Muscle layer of colon (tissue), 2 donors: Measurements from ENCODE around the gene ERMN.
"Not testable (repeated sequence)": the region's sequence is repeated elsewhere in the genome, so short reads cannot be mapped to it uniquely, and the experiment has no call there.

Experiments
- H3K27ac ChIP-seq: one replicate; pipeline ENCODE4 v1.7.0; 2013; ENCODE audit warnings: low read depth, mild to moderate bottlenecking, low read length, moderate library complexity
- H3K27me3 ChIP-seq, 2 donors: one replicate each; pipeline ENCODE4 v1.7.0; 2013; ENCODE audit warnings: low read length in 2 of 2, mild to moderate bottlenecking in 2 of 2; ENCODE audit not compliant: insufficient read depth in 2 of 2, control insufficient read depth in 1 of 2
- H3K36me3 ChIP-seq: one replicate; pipeline ENCODE4 v1.7.0; 2013; ENCODE audit warnings: mild to moderate bottlenecking, low read length; ENCODE audit not compliant: insufficient read depth
- H3K4me1 ChIP-seq: one replicate; pipeline ENCODE4 v1.7.0; 2013; ENCODE audit warnings: mild to moderate bottlenecking, low read length; ENCODE audit not compliant: insufficient read depth
- H3K4me3 ChIP-seq, 2 donors: one replicate each; pipeline ENCODE4 v1.7.0; 2013; ENCODE audit warnings: low read length in 2 of 2, low read depth in 1 of 2, mild to moderate bottlenecking in 1 of 2, moderate library complexity in 1 of 2
- H3K9ac ChIP-seq: one replicate; pipeline ENCODE4 v1.7.0; 2013; ENCODE audit warnings: low read length
- H3K9me3 ChIP-seq: one replicate; pipeline ENCODE4 v1.7.0; 2013; ENCODE audit warnings: mild to moderate bottlenecking, low read length
- donor health status: abdominal sarcoma.
- donor health status: Adenocarcinoma of cecum.

The ERMN gene

DNA sequence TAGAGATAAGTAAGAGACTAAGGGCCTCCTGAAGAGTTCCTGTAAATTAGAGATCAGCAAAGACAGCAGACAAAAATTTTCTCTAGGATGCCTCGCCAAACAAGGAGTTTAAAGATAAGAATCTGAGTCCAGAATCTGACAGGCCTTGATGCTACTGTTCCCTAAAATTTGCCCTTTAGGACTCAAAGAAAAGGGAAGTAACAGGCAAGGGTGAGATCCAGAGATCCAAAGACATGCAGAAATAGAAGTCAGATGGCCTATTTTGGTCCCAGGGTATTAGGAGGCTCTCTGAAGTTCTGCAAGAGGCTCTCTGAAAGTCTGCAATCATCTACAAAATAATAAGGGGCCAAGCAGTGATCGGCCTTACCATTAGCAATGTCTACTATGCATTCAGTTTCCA is 35.1 kb downstream of the ERMN start:
- Histone ChIP-seq H3K27ac (no peak overlapping the region), H3K9me3 (no peaks in the 10 kb centered on the region), H3K4me1 (no peaks in the 10 kb centered on the region), H3K9ac (no peak overlapping the region), H3K27me3 (no peaks in the 10 kb centered on the region), H3K36me3 (no peaks in the 10 kb centered on the region), H3K4me3 (no peak overlapping the region)

DNA sequence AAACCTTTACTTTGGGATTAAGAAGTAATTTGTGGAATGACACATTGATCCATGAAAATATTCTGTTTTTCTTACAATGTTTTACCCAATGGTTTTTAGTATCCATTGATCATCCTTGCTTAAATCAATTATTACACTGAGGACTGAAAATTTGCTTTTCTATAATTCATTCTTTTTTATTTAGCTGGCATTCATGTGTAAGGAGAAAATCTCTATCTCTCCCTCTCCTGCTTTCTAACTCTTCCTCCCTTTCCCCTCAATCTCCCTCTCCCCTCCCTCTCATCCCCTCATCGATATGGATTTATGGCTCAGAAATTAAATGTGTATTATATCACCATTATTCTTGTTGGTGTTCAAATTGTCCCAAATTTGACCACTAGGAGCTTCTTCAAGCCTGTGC is 38.5 kb downstream of the ERMN start:
- no peak overlapping the region for H3K4me3 ChIP-seq
- H3K27me3 ChIP-seq, result no peaks in the 10 kb centered on the region
- no peak overlapping the region for H3K9ac ChIP-seq
- H3K4me1 ChIP-seq, result no peaks in the 10 kb centered on the region
- no peaks in the 10 kb centered on the region for H3K9me3 ChIP-seq
- no peaks in the 10 kb centered on the region for H3K36me3 ChIP-seq
- H3K27ac ChIP-seq, result no peak overlapping the region

DNA sequence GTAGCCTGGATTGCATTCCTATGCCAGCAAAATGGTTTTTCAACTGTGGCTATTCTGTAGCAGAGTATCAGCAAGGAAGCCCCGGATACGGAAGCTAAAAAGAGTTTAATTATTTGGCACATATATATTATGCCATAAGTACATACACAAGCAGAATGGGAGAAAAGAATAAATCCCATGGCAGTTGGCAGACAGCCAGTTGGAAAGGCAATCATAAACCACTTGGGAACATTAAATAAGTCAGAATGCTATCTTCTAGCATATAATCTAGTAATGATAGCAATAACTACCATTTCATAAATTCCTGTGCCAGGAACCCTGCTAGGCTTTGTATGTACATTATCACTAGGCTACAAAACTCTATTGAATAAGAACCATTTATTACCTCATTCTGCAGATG is 42.2 kb downstream of the ERMN start:
- no peak overlapping the region for H3K4me3 ChIP-seq
- no peak overlapping the region for H3K27ac ChIP-seq
- H3K27me3 ChIP-seq, result no peaks in the 10 kb centered on the region
- no peaks in the 10 kb centered on the region for H3K9me3 ChIP-seq
- H3K9ac ChIP-seq, result no peak overlapping the region
- no peaks in the 10 kb centered on the region for H3K36me3 ChIP-seq
- no peaks in the 10 kb centered on the region for H3K4me1 ChIP-seq

DNA sequence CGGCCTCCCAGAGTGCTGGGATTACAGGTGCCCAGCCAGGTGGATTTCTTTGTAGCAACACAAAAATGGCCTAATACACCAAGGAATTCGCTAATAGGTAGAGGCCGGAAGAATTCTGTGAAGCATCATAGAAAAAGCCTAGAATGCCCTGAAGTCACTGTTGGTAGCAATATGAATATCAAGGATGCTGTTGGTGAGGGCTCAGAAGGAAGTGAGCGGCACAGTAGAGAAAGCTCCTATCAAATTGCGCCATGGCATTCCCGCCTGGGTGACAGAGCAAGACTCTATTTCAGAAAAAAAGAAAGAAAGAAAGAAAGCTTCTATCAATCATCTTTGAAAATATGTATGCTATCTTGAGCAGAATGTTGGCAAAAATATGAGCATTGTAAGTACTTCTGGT is 44.3 kb downstream of the ERMN start:
- Histone ChIP-seq H3K27me3 (no peaks in the 10 kb centered on the region), H3K9ac (no peak overlapping the region), H3K27ac (no peak overlapping the region), H3K36me3 (no peaks in the 10 kb centered on the region), H3K9me3 (no peaks in the 10 kb centered on the region), H3K4me1 (no peaks in the 10 kb centered on the region), H3K4me3 (no peak overlapping the region)

DNA sequence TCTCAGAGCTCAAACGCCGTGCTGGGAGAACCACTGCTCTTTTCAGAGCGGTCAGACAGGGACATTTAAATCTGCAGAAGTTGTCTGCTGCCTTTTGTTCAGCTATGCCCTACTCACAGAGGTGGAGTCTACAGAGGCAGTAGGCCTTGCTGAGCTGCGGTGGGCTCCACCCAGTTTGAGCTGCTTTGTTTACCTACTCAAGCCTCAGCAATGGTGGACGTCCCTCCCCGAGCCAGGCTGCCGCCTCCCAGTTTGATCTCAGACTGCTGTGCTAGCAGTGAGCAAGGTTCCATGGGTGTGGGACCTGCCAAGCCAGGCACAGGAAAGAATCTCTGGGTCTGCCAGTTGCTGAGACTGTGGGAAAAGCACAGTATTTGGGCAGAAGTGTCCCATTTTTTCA is 46.3 kb downstream of the ERMN start:
- H3K9me3 ChIP-seq, H3K4me3 ChIP-seq: not testable (repeated sequence)

DNA sequence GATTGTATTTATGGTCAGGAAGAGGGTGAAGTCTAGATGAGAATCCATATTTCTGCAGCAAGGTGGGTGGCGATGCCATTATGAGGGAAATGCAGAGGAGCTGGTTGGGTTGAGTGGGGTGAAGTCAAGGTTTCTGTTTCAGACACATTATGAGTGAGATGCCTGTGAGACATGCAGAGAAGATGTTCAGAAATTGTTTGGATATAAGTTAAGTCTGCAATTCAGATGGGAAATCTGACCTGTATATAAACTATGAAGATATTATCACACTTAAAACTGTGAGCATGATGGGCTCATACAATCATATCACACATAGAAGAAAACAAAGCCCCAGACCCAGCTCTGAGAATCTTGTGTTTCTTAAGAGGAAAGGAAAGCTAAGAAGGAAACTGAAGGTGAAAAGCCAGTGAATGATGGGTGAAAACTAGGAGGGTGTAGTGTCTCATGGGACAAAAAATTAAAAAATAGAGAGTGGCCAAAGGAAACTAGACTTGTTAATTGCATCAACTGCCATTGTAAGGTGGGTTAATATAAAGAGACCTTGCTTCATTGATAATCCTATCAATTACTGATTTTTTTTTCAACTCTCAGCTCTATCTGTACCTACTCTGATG is 53.9 kb downstream of the ERMN start:
- Histone ChIP-seq H3K9ac (no peak overlapping the region), H3K4me3 (no peak overlapping the region), H3K27ac (no peak overlapping the region), H3K27me3 (no peaks in the 10 kb centered on the region), H3K9me3 (no peaks in the 10 kb centered on the region), H3K36me3 (no peaks in the 10 kb centered on the region), H3K4me1 (no peaks in the 10 kb centered on the region)

More for the DNA sequence above, 46.3 kb downstream of the ERMN start:
- H3K36me3 ChIP-seq, H3K9ac ChIP-seq, H3K27me3 ChIP-seq, H3K27ac ChIP-seq, H3K4me1 ChIP-seq: not testable (repeated sequence)

DNA sequence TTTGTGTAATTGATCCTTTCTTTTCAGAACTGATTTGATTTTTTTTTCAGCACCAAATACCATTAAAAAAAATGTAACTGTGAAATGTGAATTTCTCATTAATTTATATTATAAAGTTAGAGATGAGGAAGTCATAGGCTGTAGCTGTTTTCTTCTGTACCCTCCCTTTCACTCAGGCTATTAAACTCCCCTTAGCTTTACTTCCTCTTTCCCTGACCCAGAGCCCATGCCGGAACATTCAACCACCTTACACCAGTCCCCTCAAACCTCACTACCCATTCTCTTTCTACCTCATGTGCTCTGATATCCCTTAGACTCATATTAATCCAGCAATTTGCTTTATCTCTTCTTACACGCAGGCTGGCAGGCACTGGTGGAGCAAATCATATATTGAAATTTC is 55.7 kb downstream of the ERMN start:
- Histone ChIP-seq H3K4me1 (no peaks in the 10 kb centered on the region), H3K36me3 (no peaks in the 10 kb centered on the region), H3K27ac (no peak overlapping the region), H3K4me3 (no peak overlapping the region), H3K9ac (no peak overlapping the region), H3K9me3 (no peaks in the 10 kb centered on the region), H3K27me3 (no peaks in the 10 kb centered on the region)

DNA sequence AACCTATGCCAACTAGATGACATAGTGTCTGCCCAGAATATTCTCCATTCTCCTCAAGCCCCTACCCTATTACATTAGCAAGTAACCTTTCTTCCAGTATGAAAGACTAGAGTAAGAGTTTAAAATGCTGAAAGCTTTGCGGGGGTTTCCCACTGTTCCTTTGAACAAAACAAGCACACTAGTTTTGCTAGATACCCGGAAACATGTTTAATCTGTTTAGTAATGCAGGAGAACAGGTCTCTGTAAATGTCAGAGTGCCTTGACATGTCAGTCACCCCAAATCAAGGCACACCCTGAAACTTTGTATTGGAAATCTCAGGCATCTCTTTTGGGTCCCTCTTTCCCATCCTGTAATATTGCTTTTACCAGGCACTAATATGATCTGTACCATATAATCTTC is 56.6 kb downstream of the ERMN start:
- H3K27me3 ChIP-seq, result no peaks in the 10 kb centered on the region

More for the DNA sequence above, 56.6 kb downstream of the ERMN start:
- no peak overlapping the region for H3K9ac ChIP-seq
- no peaks in the 10 kb centered on the region for H3K4me1 ChIP-seq
- H3K36me3 ChIP-seq, result no peaks in the 10 kb centered on the region
- no peak overlapping the region for H3K27ac ChIP-seq
- no peak overlapping the region for H3K4me3 ChIP-seq
- no peaks in the 10 kb centered on the region for H3K9me3 ChIP-seq
